Activated CD8-positive, alpha-beta T cell treated with anti-CD3 and anti-CD28 coated beads for 36 hours (primary cell): ENCODE measurements around the gene TH. TPM values are rescaled to one million over a fixed set of nuclear protein-coding genes. Genes with fewer than 3 reads are reported as not detected.

Experiments
- ATAC-seq: fragments of 200-7000 bp; cut with Tn5 transposase; one replicate; pipeline ENCODE4 v1.10.0; 2021; ENCODE audit warnings: mild to moderate bottlenecking, moderate library complexity
- CTCF ChIA-PET: fragments of 350-600 bp; sonication (Branson Sonifier 250); formaldehyde crosslinking; loops from one replicate; lab custom pipeline; 2021; ENCODE audit warnings: antibody characterized with exemption; lab: Charles Lee
- POLR2A ChIA-PET: fragments of 350-600 bp; sonication (Branson Sonifier 250); formaldehyde crosslinking; loops from one replicate; lab custom pipeline; 2021; ENCODE audit warnings: antibody characterized with exemption; lab: Charles Lee
- DNase-seq: peaks from one replicate; pipeline ENCODE4 v3.0.0-alpha.2; 2020
- H3K27ac Mint-ChIP-seq: one replicate; pipeline ENCODE4 v1.8.0; 2021; ENCODE audit warnings: mild to moderate bottlenecking, mixed read lengths
- H3K27me3 Mint-ChIP-seq: one replicate; pipeline ENCODE4 v1.8.0; 2021; ENCODE audit warnings: mixed read lengths
- H3K36me3 Mint-ChIP-seq: one replicate; pipeline ENCODE4 v1.8.0; 2021; ENCODE audit warnings: low read depth, mixed read lengths
- H3K4me1 Mint-ChIP-seq: one replicate; pipeline ENCODE4 v1.8.0; 2021; ENCODE audit warnings: low read depth, mixed read lengths
- H3K4me3 Mint-ChIP-seq: one replicate; pipeline ENCODE4 v1.8.0; 2021; ENCODE audit warnings: mild to moderate bottlenecking, moderate library complexity, mixed read lengths
- H3K9me3 Mint-ChIP-seq: one replicate; pipeline ENCODE4 v1.8.0; 2021; ENCODE audit warnings: mixed read lengths
- CTCF ChIP-seq: fragments of 200-600 bp; IDR thresholded peaks from one replicate; pipeline ENCODE4 v1.8.0; 2022; ENCODE audit warnings: antibody characterized with exemption, mild to moderate bottlenecking
- intact Hi-C: fragments of 100-400 bp; cut with micrococcal nuclease; formaldehyde crosslinking; loops from one replicate; pipeline ENCODE4 v1.10.0; 2022
- total RNA-seq, 2 experiments: library from RNA; stranded (reverse); gene quantifications; one replicate each; pipeline ENCODE4 v1.2.3, GENCODE V29; 2021

TH gene
- total RNA-seq, 2 experiments from 2014 or later: not detected

- peaks cover 50% of the 10 kb centered on the region for H3K27me3 Mint-ChIP-seq
- POLR2A ChIA-PET: no interaction called here
- H3K4me3 Mint-ChIP-seq: no peak overlapping the region
- DNase-seq: no peak
- H3K4me1 Mint-ChIP-seq: peaks cover 7% of the 10 kb centered on the region
- H3K9me3 Mint-ChIP-seq: no peaks in the 10 kb centered on the region
- ATAC-seq: no peak
- no peaks in the 10 kb centered on the region for H3K36me3 Mint-ChIP-seq
- intact Hi-C loops: no loop called here
- no peak for TF ChIP-seq CTCF
- H3K27ac Mint-ChIP-seq: no peak overlapping the region
- CTCF ChIA-PET: interaction anchor here (1.1 kb wide), 1 partner anchor 480 kb away, joined by 3 read pairs; no protein-coding TSS in a partner anchor
Observed at GRCh38 chr11:2132874-2133240, 38.8 kb downstream of the TH start.

- ATAC-seq (no peak), DNase-seq (no peak)
- Mint-ChIP-seq H3K4me3 (no peak overlapping the region), H3K36me3 (no peaks in the 10 kb centered on the region), H3K9me3 (no peaks in the 10 kb centered on the region), H3K27ac (no peak overlapping the region), H3K4me1 (peaks cover 2% of the 10 kb centered on the region), H3K27me3 (peaks cover 47% of the 10 kb centered on the region)
- ChIA-PET POLR2A (no interaction called here), CTCF (no interaction called here)
- intact Hi-C loops: no loop called here
- TF ChIP-seq CTCF: no peak
Observed at GRCh38 chr11:2132246-2132645, 39.4 kb downstream of the TH start.

GRCh38 chr11:2131371-2132236 lies 40.0 kb downstream of the TH start:
- Mint-ChIP-seq H3K27me3 (peaks cover 44% of the 10 kb centered on the region), H3K27ac (no peak overlapping the region), H3K4me3 (no peak overlapping the region), H3K36me3 (no peaks in the 10 kb centered on the region), H3K4me1 (no peaks in the 10 kb centered on the region), H3K9me3 (no peaks in the 10 kb centered on the region)
- intact Hi-C loops: no loop called here
- CTCF ChIA-PET: no interaction called here
- DNase-seq (no peak), ATAC-seq (no peak)
- TF ChIP-seq CTCF: no peak
- POLR2A ChIA-PET: no interaction called here

GRCh38 chr11:2130881-2131352 lies 40.7 kb downstream of the TH start:
- Mint-ChIP-seq H3K27ac (no peak overlapping the region), H3K9me3 (no peaks in the 10 kb centered on the region), H3K4me3 (no peak overlapping the region), H3K36me3 (no peaks in the 10 kb centered on the region), H3K4me1 (no peaks in the 10 kb centered on the region), H3K27me3 (peaks cover 37% of the 10 kb centered on the region)
- CTCF ChIA-PET: no interaction called here
- no peak for ATAC-seq
- TF ChIP-seq CTCF: no peak
- no peak for DNase-seq
- intact Hi-C loops: no loop called here
- POLR2A ChIA-PET: no interaction called here

- Mint-ChIP-seq H3K4me1 (no peaks in the 10 kb centered on the region), H3K4me3 (no peak overlapping the region), H3K9me3 (no peaks in the 10 kb centered on the region), H3K27me3 (peaks cover 31% of the 10 kb centered on the region), H3K36me3 (no peaks in the 10 kb centered on the region), H3K27ac (no peak overlapping the region)
- DNase-seq (no peak), ATAC-seq (no peak)
- TF ChIP-seq CTCF: no peak
- ChIA-PET POLR2A (no interaction called here), CTCF (no interaction called here)
- intact Hi-C loops: no loop called here
Observed at GRCh38 chr11:2129699-2130366, 41.8 kb downstream of the TH start.
